Mucosa of rectum (tissue), 2 donors: ENCODE measurements around the gene IGFBP7.
"Not testable (repeated sequence)": the region's sequence is repeated elsewhere in the genome, so short reads cannot be mapped to it uniquely, and the experiment has no call there.

Source experiments
- H3K27ac ChIP-seq, 2 donors: one replicate each; pipeline ENCODE4 v1.7.0; 2013; ENCODE audit warnings: inconsistent platforms in 2 of 2, low read depth in 2 of 2, low read length in 2 of 2
- H3K27me3 ChIP-seq, 2 donors: one replicate each; pipeline ENCODE4 v1.7.0; 2013; ENCODE audit warnings: low read length in 2 of 2; ENCODE audit not compliant: control insufficient read depth in 2 of 2, insufficient read depth in 2 of 2
- H3K36me3 ChIP-seq, 2 donors: one replicate each; pipeline ENCODE4 v1.7.0; 2013; ENCODE audit warnings: low read length in 2 of 2; ENCODE audit not compliant: control insufficient read depth in 2 of 2, insufficient read depth in 2 of 2
- H3K4me1 ChIP-seq, 2 donors: one replicate each; pipeline ENCODE4 v1.7.0; 2013; ENCODE audit warnings: low read length in 2 of 2, mild to moderate bottlenecking in 1 of 2; ENCODE audit not compliant: control insufficient read depth in 2 of 2, insufficient read depth in 2 of 2
- H3K4me3 ChIP-seq, 2 donors: one replicate each; pipeline ENCODE4 v1.7.0; 2013; ENCODE audit warnings: low read length in 2 of 2
- H3K9ac ChIP-seq, 2 donors: one replicate each; pipeline ENCODE4 v1.7.0; 2013; ENCODE audit warnings: low read length in 2 of 2, low read depth in 1 of 2, mild to moderate bottlenecking in 1 of 2
- H3K9me3 ChIP-seq, 2 donors: one replicate each; pipeline ENCODE4 v1.7.0; 2013; ENCODE audit warnings: low read length in 2 of 2; ENCODE audit not compliant: control insufficient read depth in 2 of 2
- donor health status: healthy.
- donor health status: Normal muscosa, but diverticular disease.

IGFBP7 gene

GRCh38 chr4:57064811-57065711 is 45.1 kb downstream of the IGFBP7 start:
- Histone ChIP-seq H3K4me3 (no peak overlapping the region), H3K27ac (peak overlapping the region; percentile 25 to 54), H3K4me1 (peaks cover 0 to 3% of the 10 kb centered on the region in 2 donors), H3K27me3 (no peaks in the 10 kb centered on the region), H3K9ac (no peak overlapping the region), H3K36me3 (no peaks in the 10 kb centered on the region), H3K9me3 (no peaks in the 10 kb centered on the region)

GRCh38 chr4:57064120-57064519 is 46.1 kb downstream of the IGFBP7 start:
- Histone ChIP-seq H3K4me3 (no peak overlapping the region), H3K4me1 (peaks cover 0 to 3% of the 10 kb centered on the region in 2 donors), H3K27ac (no peak overlapping the region), H3K9ac (no peak overlapping the region), H3K36me3 (no peaks in the 10 kb centered on the region), H3K9me3 (no peaks in the 10 kb centered on the region), H3K27me3 (no peaks in the 10 kb centered on the region)

GRCh38 chr4:57063518-57063917 is 46.7 kb downstream of the IGFBP7 start:
- Histone ChIP-seq H3K4me1 (peaks cover 0 to 3% of the 10 kb centered on the region in 2 donors), H3K9ac (no peak overlapping the region), H3K27ac (no peak overlapping the region)

DNA sequence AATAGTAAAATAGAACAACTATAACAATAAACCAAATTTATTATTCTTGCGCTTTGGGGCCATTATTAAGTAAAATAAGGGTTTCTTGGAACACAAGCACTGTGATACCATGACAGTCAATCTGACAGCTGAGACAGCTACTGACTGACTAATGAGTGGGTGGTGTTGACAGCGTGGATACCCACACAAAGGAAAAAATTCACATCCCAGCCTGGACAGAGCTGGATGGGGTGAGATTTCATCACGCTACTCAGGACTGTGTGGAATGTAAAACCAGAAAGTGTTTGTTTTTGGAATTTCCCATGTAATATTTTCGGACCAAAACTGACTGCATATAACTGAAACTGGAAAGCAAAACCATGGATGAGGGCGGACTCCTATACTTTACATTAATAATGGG is 48.8 kb downstream of the IGFBP7 start:
- Histone ChIP-seq H3K27ac (no peak overlapping the region), H3K36me3 (no peaks in the 10 kb centered on the region)

More at GRCh38 chr4:57063518-57063917, 46.7 kb downstream of the IGFBP7 start:
- Histone ChIP-seq H3K9me3 (no peaks in the 10 kb centered on the region), H3K27me3 (no peaks in the 10 kb centered on the region), H3K4me3 (no peak overlapping the region), H3K36me3 (no peaks in the 10 kb centered on the region)

DNA sequence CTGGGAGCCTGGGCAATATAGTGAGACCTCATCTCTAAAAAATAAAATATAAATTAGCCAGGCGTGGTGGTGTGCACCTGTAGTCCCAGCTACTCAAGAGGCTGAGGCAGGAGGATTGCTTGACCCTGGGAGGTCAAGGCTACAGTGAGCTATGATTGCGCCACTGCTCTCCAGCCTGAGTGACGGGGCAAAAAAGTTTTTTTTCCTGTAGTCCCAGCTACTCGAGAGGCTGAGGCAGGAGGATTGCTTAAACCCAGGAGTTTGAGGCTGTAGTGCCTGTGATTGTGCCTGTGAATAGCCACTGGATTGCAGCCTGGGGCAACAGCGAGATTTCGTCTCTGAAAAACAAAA is 49.5 kb downstream of the IGFBP7 start:
- H3K36me3 ChIP-seq, H3K27ac ChIP-seq, H3K27me3 ChIP-seq, H3K4me1 ChIP-seq, H3K4me3 ChIP-seq, H3K9me3 ChIP-seq, H3K9ac ChIP-seq: not testable (repeated sequence)

More for the DNA sequence above, 48.8 kb downstream of the IGFBP7 start:
- Histone ChIP-seq H3K4me3 (no peak overlapping the region), H3K9me3 (no peaks in the 10 kb centered on the region), H3K9ac (no peak overlapping the region), H3K4me1 (peaks cover 0 to 3% of the 10 kb centered on the region in 2 donors), H3K27me3 (no peaks in the 10 kb centered on the region)

DNA sequence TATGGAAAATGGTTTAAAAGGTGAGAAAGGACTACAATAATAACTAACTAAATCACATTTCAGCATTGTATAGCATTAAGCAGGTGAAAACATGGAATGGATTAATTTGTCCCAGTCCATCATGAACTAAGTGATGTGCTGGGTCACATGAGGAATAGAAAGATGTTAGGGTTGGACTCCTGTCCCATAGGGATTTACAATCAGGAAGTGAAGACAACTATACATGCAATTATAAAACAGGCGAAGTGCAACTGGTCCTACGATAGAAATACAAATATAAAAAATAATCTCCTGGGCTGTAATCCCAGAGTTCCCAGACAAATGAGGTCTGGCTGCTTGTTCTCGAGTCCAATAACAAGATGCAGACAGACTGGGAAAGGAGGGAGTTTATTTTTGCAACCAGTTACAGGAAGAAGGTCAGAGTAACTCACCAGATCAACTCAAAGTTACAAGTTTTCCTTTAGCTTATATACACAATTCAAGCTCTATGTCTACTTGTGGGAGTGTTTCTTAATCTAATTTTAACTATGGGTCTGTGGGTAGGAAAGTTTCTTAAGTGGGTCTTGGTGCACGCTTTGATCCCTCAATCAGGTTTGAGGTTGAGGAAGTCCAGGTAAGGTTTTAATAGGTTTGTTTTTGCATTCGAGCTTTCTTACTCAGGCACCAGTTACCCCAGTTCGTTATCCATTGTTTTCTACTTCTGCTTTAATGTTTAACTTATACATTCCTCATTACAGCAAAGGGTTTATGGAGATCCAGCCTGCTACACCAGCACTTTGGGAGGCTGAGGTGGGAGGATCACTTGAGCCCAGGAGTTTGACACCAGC is 50.1 kb downstream of the IGFBP7 start:
- H3K4me1 ChIP-seq, result no peaks in the 10 kb centered on the region
- H3K36me3 ChIP-seq, result no peaks in the 10 kb centered on the region
- no peaks in the 10 kb centered on the region for H3K9me3 ChIP-seq
- no peak overlapping the region for H3K9ac ChIP-seq
- H3K27ac ChIP-seq, result peak overlapping the region; percentile 27 to 38
- H3K4me3 ChIP-seq, result no peak overlapping the region
- H3K27me3 ChIP-seq, result no peaks in the 10 kb centered on the region

- Histone ChIP-seq H3K9me3 (no peaks in the 10 kb centered on the region), H3K9ac (no peak overlapping the region), H3K4me3 (no peak overlapping the region), H3K36me3 (no peaks in the 10 kb centered on the region), H3K27me3 (no peaks in the 10 kb centered on the region), H3K4me1 (no peaks in the 10 kb centered on the region), H3K27ac (no peak overlapping the region)
Measured at GRCh38 chr4:57055886-57056285, 54.3 kb downstream of the IGFBP7 start.

- no peaks in the 10 kb centered on the region for H3K9me3 ChIP-seq
- no peaks in the 10 kb centered on the region for H3K36me3 ChIP-seq
- H3K27me3 ChIP-seq, result no peaks in the 10 kb centered on the region
- H3K9ac ChIP-seq, result no peak overlapping the region
- no peak overlapping the region for H3K4me3 ChIP-seq
- H3K4me1 ChIP-seq, result no peaks in the 10 kb centered on the region
- no peak overlapping the region for H3K27ac ChIP-seq
Measured at GRCh38 chr4:57053508-57053907, 56.7 kb downstream of the IGFBP7 start.

- no peak overlapping the region for H3K9ac ChIP-seq
- no peaks in the 10 kb centered on the region for H3K27me3 ChIP-seq
- no peaks in the 10 kb centered on the region for H3K9me3 ChIP-seq
- H3K36me3 ChIP-seq, result no peaks in the 10 kb centered on the region
- no peak overlapping the region for H3K27ac ChIP-seq
- H3K4me1 ChIP-seq, result no peaks in the 10 kb centered on the region
- no peak overlapping the region for H3K4me3 ChIP-seq
Measured at GRCh38 chr4:57051524-57051923, 58.7 kb downstream of the IGFBP7 start.

DNA sequence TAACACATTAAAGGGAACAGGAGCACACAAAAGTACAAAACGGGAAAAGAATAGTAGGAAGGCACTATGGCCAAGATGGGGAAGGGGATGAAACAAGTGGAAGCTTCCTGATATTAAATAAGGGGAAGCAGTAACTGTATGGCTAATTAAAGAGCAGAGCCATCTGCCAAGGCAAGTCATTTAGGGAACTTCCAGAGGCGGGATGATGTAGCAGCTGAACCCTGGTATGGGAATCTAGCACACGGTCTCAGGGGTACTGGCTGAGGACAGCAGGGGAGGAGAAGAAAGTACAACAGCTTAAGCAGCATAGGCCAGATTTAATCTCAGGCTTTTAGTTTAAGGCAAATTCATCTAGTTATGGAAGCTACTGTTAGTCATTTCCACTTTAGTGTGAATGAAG is 59.1 kb downstream of the IGFBP7 start:
- Histone ChIP-seq H3K9me3 (no peaks in the 10 kb centered on the region), H3K9ac (no peak overlapping the region), H3K36me3 (no peaks in the 10 kb centered on the region), H3K4me1 (no peaks in the 10 kb centered on the region), H3K4me3 (no peak overlapping the region), H3K27ac (no peak overlapping the region), H3K27me3 (no peaks in the 10 kb centered on the region)
